OCI-LY3 (cell line): ENCODE results near the gene YIPF5.

Experiments
- H2AFZ ChIP-seq: fragments of 200-600, 300-600 bp; shearing (Covaris generic); 2 replicates; pipeline ENCODE4 v1.6.0; 2014; ENCODE audit warnings: antibody characterized with exemption, low read depth, low read length
- H3K27ac ChIP-seq: fragments of 200-600, 300-600 bp; sonication (generic); 2 replicates; pipeline ENCODE4 v1.5.1; 2014; ENCODE audit warnings: mild to moderate bottlenecking, low read length, moderate library complexity, mixed read lengths
- H3K27me3 ChIP-seq: fragments of 200-600, 300-600 bp; sonication (generic); 2 replicates; pipeline ENCODE4 v1.6.1; 2014; ENCODE audit warnings: low read depth, low read length, mixed read lengths
- H3K36me3 ChIP-seq: fragments of 200-600, 300-600 bp; sonication (generic); replicated peaks from 2 replicates; pipeline ENCODE3; 2014; ENCODE audit warnings: low read depth, low read length, mixed read lengths
- H3K4me1 ChIP-seq: fragments of 300-600, 200-600 bp; sonication (generic); 2 replicates; pipeline ENCODE4 v1.6.1; 2014; ENCODE audit warnings: low read length, mixed read lengths
- H3K4me2 ChIP-seq: fragments of 200-600, 300-600 bp; sonication (generic); 2 replicates; pipeline ENCODE4 v1.6.1; 2014; ENCODE audit warnings: low read length, mixed read lengths
- H3K4me3 ChIP-seq: fragments of 300-600, 200-600 bp; sonication (generic); 2 replicates; pipeline ENCODE4 v1.5.1; 2014; ENCODE audit warnings: antibody characterized with exemption, mild to moderate bottlenecking, low read length, moderate library complexity
- H3K79me2 ChIP-seq: fragments of 300-600, 200-600 bp; shearing (Covaris generic); 2 replicates; pipeline ENCODE4 v1.6.1; 2014; ENCODE audit warnings: mild to moderate bottlenecking, low read length, mixed read lengths
- H3K9ac ChIP-seq: fragments of 300-600, 200-600 bp; shearing (Covaris generic); 2 replicates; pipeline ENCODE4 v1.6.0; 2014; ENCODE audit warnings: mild to moderate bottlenecking, low read length, moderate library complexity
- H3K9me3 ChIP-seq: fragments of 200-600, 300-600 bp; shearing (Covaris generic); 2 replicates; pipeline ENCODE4 v1.6.1; 2014; ENCODE audit warnings: low read length, mixed read lengths; ENCODE audit not compliant: insufficient read depth
- H4K20me1 ChIP-seq: fragments of 200-600, 300-600 bp; sonication (generic); 2 replicates; pipeline ENCODE4 v1.6.1; 2016; ENCODE audit warnings: low read length, mixed read lengths; ENCODE audit not compliant: insufficient read depth
- EZH2phosphoT487 ChIP-seq: fragments of 200-600 bp; shearing (Covaris generic); IDR thresholded peaks from 2 replicates; pipeline ENCODE4 v1.6.1; 2018; ENCODE audit warnings: antibody characterized with exemption, mixed run types, low read depth
- TF ChIP-seq, protein P1 (sequence below): fragments of 200-600, 300-600 bp; sonication (generic); IDR thresholded peaks from 2 replicates; pipeline ENCODE4 v1.5.1; 2014; ENCODE audit warnings: antibody characterized with exemption, low read length, low read depth

Gene YIPF5

GRCh38 chr5:144135113-144135762 is 35.2 kb downstream of the YIPF5 start:
- Histone ChIP-seq H3K4me2 (no peak overlapping the region), H3K9me3 (no peaks in the 10 kb centered on the region), H4K20me1 (no peaks in the 10 kb centered on the region), H3K4me3 (no peak overlapping the region), H3K36me3 (no peaks in the 10 kb centered on the region), H3K4me1 (no peaks in the 10 kb centered on the region), H3K27ac (no peak overlapping the region), H3K9ac (no peak overlapping the region), H2AFZ (no peak overlapping the region), H3K79me2 (no peaks in the 10 kb centered on the region), H3K27me3 (no peaks in the 10 kb centered on the region)
- TF ChIP-seq EZH2phosphoT487, result no peak
- TF ChIP-seq, protein P1, sequence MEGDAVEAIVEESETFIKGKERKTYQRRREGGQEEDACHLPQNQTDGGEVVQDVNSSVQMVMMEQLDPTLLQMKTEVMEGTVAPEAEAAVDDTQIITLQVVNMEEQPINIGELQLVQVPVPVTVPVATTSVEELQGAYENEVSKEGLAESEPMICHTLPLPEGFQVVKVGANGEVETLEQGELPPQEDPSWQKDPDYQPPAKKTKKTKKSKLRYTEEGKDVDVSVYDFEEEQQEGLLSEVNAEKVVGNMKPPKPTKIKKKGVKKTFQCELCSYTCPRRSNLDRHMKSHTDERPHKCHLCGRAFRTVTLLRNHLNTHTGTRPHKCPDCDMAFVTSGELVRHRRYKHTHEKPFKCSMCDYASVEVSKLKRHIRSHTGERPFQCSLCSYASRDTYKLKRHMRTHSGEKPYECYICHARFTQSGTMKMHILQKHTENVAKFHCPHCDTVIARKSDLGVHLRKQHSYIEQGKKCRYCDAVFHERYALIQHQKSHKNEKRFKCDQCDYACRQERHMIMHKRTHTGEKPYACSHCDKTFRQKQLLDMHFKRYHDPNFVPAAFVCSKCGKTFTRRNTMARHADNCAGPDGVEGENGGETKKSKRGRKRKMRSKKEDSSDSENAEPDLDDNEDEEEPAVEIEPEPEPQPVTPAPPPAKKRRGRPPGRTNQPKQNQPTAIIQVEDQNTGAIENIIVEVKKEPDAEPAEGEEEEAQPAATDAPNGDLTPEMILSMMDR, result no peak

DNA sequence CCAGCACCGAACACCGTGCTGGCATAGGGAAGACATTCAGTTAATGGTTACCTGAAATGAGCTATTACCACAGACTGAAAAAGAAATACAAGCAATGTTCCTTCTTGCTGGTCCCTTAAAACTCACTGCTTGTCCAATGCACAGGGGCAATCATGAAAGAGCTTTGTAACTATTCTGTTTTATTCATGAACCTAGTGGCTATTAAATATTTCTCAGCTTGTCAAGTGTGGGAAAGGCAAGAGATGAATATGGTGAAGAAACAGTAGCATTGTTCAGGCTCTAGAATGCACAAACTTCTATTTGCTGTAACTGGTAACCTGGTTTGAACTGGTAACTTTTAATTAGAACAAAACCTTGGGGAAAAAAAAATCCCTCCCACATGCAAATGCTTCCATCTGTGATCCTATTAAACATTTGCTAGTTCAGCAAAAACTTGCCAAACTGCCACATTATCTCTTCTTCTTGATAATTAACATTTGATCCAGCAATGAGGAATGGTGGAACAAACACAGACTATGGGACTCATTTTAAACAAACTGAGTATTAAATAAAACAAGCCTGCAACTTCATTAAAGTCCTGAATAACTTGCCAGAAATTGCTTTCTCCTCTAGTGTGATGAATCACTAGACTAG is 36.1 kb downstream of the YIPF5 start:
- TF ChIP-seq EZH2phosphoT487, result no peak
- TF ChIP-seq, protein P1, result no peak

DNA sequence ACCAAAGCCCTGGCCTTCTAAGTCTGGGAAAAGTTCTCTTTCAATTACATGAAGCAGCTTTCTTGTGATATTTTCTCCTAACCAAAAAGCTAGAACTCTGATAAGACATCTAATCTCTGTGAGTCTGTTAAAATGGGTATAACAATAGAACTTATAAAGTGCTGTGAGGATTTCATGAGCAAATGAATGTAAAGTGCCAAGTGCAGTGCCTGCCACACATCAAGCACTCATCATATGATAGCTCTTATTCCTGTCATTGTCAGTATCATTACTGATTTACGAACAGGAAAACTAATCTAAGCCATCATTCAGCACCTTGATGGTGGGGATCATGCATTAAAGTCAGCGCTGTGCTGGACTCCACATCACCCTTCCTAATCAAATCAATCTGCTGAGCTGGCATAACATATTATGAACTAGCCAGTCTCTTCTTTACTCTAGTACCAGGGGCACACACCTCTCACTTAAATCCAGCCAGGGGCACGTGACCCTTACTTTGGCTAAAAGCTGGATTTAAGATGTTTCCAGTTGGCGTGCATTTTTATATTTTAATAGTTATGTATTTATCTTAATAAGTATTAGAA is 37.3 kb downstream of the YIPF5 start:
- H3K4me3 ChIP-seq, result no peak overlapping the region
- H2AFZ ChIP-seq, result no peak overlapping the region
- no peaks in the 10 kb centered on the region for H3K36me3 ChIP-seq
- H3K27me3 ChIP-seq, result no peaks in the 10 kb centered on the region
- no peak overlapping the region for H3K9ac ChIP-seq
- H3K4me2 ChIP-seq, result no peak overlapping the region
- H3K27ac ChIP-seq, result no peak overlapping the region
- no peaks in the 10 kb centered on the region for H3K79me2 ChIP-seq
- TF ChIP-seq, protein P1, result no peak
- TF ChIP-seq EZH2phosphoT487, result no peak
- no peaks in the 10 kb centered on the region for H3K4me1 ChIP-seq
- H3K9me3 ChIP-seq, result no peaks in the 10 kb centered on the region
- no peaks in the 10 kb centered on the region for H4K20me1 ChIP-seq

More for the DNA sequence above, 36.1 kb downstream of the YIPF5 start:
- H3K9me3 ChIP-seq, result no peaks in the 10 kb centered on the region
- H3K4me2 ChIP-seq, result no peak overlapping the region
- no peak overlapping the region for H3K9ac ChIP-seq
- no peaks in the 10 kb centered on the region for H3K36me3 ChIP-seq
- no peaks in the 10 kb centered on the region for H4K20me1 ChIP-seq
- no peak overlapping the region for H3K27ac ChIP-seq
- H3K27me3 ChIP-seq, result no peaks in the 10 kb centered on the region
- no peaks in the 10 kb centered on the region for H3K79me2 ChIP-seq
- H3K4me1 ChIP-seq, result no peaks in the 10 kb centered on the region
- H2AFZ ChIP-seq, result no peak overlapping the region
- H3K4me3 ChIP-seq, result no peak overlapping the region

- Histone ChIP-seq H3K4me2 (no peak overlapping the region), H3K4me1 (no peaks in the 10 kb centered on the region), H2AFZ (no peak overlapping the region), H3K9ac (no peak overlapping the region), H3K4me3 (no peak overlapping the region), H3K36me3 (no peaks in the 10 kb centered on the region), H3K27ac (no peak overlapping the region), H3K27me3 (no peaks in the 10 kb centered on the region), H3K79me2 (no peaks in the 10 kb centered on the region), H4K20me1 (no peaks in the 10 kb centered on the region), H3K9me3 (no peaks in the 10 kb centered on the region)
- TF ChIP-seq, protein P1, result no peak
- TF ChIP-seq EZH2phosphoT487, result no peak
These were observed 39.2 kb downstream of the YIPF5 start for GRCh38 chr5:144131261-144131660.
